ENCODE results near the gene KLHL24.
"Not testable (repeated sequence)": the region's sequence is repeated elsewhere in the genome, so short reads cannot be mapped to it uniquely, and the experiment has no call there.

Gene KLHL24

GRCh38 chr3:183697610-183698317, 62.3 kb downstream of the KLHL24 start, which contains the start of gene YEATS2:
YEATS2 (plus strand) TSS chr3:183697797; CDS start chr3:183715163, 17,366 bp downstream.
- DNase-seq: peak; percentile 68

DNA sequence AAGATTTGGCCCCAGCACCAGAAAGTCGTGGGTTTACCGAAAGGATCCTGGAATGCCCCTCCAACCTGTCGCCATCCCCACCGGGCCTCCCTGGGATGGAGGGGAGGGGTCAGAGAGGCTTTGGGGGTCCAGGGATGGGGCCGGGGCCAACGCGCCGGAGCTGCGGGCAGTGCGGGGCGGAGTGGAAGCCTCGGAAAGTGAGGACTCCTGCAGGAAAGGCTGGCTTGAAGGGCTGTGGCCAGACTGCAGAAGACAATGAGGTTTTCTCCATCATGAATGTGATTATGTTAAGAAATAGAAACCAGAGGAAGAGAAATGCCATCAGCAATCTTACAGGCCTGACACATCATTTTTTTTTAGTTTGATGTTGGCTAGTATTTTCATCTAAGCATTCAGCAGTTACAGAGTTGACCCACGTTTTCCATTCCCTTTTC, 62.9 kb downstream of the KLHL24 start:
- DNase-seq: peak; percentile 12

DNA sequence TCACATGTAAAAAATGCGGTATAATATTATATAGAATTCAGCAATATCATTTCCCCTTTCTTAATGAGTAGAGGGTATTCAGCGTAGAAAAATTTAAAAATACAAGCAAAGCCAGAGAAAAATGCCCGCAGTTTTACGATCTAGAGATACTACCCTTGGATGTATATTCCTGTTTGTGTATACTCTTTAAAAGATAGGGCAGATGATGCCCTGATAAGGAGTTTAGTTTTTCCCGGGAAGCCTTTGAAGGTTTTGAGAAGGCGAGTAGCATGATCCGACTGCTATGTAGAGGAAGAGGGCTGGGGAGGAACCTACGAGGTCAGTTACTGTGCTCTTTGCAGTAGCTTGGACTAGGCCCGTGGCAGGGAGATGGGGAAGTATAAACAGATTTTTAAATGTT, 63.3 kb downstream of the KLHL24 start:
- no peak for DNase-seq

DNA sequence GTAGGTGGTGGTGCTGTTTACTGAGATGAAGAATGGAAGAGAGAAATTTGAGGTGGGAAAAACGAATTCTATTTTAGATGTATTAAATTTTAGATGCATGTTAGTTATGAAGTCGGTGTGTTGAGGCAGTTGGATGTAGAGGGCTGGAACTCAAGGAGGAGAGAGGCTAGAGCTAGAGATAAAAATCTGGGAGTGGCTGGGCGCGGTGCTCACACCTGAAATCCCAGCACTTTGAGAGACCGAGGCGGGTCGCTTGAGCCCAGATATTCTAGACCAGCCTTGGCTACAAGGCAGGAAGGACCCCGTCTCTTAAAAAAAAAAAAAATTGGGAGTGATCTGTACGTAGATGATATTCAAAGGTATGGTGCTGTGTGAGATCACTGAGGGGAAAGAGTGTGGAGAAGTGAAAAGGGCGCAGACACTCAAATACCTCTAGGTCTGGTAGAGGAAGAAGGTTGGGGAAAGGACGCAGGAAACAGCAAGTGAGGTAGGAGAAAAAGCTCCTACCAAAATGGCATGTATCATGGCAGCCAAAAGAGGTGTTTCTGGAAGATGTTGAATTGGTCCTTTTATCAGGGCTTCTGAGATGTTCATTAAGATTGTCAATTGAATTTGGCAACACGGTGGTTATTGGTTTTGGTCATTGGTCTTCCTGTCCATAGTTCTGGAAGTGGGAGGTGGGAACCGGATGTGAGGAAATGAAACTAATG, 64.0 kb downstream of the KLHL24 start:
- no peak for DNase-seq

DNA sequence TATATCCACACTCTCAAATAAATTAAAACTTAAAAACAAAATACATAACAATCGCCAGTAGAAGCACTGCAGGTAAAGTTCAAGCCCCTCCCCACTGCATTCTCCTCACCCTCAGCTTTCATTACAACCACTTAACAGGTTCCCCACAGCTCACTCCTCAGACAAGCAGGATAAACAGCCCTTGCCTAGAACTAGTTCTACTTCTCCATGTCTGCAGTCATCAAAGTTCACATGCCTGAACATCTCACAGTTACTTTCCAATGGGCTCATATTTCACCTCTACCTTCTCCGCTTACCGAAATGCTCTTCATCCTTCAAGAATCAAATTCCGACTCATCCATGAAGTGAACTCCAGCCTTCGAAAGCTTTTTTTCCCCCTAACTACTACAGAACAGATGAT, 66.3 kb downstream of the KLHL24 start:
- no peak for DNase-seq

DNA sequence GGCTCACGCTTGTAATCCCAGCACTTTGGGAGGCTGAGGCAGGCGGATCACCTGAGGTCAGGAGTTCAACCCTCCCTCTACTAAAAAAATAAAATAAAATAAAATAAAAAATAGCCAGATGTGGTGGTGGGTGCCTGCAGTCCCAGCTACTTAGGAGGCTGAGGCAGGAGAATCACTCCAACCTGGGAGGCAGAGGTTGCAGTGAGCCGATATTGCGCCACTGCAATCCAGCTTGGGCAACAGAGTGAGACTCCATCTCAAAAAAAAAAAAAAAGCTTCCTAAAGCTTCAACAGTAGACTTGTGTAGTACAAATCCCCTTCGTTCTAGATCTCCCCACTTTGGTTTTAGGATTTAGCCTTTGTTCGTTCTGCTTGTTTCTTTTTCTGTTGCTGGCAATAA, 68.5 kb downstream of the KLHL24 start:
- DNase-seq: not testable (repeated sequence)

- DNase-seq: no peak
These were observed 74.8 kb downstream of the KLHL24 start for GRCh38 chr3:183710231-183710630.

- no peak for DNase-seq
These were observed 76.1 kb downstream of the KLHL24 start for GRCh38 chr3:183711516-183711915.

DNA sequence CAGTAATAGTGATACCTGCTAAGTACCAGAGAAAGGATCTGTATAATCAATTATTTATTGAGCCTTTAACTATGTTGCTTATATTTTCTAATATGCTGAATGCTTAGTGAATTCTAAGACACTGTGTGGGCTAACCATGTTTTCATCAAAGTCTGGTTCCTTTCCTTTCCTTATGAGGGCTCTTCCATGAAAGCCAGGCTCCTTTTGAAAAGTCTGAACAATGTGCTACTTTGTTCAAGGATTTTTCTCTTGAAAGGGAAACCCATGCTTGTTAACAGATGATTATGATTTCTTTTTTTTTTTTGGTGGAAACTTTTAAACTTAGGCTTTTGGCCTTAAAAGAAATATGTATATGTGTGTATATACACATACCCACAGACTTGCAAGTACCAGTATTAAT, 79.2 kb downstream of the KLHL24 start:
- DNase-seq: no peak

DNA sequence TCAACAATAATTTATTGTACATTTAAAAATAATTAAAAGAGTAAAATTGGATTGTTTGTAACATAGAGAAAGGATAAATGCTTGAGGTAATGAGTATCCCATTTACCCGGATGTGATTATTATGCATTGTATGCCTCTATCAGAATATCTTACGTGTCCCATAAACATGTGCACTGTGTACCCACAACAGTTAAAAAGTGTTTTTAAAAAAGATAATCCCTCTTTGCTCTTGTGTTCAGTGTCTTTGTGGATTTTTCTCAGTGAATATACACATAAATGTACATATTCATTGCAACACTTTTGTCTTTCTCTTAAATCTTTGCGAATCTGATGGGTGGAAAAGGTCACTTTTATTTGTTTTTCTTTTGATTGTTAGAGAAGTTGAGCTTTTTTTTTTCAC, 82.6 kb downstream of the KLHL24 start:
- no peak for DNase-seq

DNA sequence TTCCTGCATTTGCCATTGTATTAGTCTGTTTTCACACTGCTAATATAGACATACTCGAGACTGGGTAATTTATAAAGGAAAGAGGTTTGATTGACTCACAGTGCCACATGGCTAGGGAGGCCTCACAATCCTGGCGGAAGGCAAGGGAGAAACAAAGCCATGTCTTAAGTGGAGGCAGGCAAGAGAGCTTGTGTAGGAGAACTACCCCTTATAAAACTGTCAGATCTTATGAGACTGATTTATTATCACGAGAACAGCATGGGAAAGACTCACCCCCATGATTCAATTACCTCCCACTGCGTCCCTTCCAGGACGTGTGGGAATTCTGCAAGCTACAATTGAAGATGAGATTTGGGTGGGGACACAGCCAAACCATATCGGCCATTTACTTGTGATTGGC, 90.0 kb downstream of the KLHL24 start:
- DNase-seq: no peak

DNA sequence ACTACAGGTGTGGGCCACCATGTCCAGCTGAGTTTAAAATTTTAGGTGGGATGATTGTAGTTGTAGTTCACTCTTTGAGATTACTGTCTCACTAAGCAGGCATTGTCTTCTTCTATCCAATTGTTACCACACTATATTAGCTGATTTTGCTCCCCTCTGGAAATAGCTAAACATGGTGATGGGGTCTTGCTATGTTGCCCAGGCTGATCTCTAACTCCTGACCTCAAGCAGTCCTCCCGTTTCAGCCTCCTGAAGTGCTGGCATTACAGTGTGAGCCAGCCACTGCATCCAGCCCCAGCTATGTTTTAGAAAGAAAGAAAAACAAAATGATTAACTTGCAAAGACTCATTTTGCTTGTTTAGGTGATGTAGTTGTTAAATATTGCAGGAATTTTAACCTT, 92.8 kb downstream of the KLHL24 start:
- DNase-seq: no peak

DNA sequence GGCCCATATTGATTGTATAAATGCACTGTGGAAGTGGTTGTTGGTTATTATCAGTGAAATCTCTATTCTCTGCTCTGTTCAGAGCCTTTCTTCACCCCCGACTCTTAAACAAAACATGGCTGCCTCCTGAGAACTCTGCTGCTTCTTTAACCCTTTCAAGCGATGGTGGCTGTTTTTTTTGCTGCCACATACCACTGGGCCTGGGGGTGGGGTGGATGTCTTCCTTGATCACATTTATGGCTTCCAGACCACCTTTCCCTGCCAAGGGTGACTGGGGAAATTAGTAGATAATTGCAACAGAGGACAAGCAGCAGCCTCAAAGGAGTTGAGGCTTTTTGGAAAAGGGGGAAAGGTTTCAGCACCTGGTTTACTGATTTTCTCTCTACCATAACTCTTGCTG, 94.9 kb downstream of the KLHL24 start:
- no peak for DNase-seq

DNA sequence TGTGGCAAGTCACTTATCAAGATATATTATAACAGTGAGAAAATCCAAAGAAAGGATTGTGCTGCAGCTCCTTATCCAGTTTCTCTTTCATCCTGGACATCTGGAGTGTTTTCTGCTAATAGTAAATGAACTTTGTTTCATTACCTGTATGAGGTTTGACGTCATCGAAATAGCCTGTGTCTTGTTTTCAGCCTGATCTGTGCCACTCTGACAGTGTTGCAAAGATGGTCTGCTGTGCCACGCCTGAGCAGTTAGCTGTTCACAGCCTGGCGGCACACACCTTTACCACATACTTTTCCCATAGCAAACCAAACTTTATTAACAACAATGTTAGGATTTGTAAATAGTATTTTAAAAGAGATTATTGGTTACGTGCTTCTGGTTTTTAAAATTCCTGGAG, 96.2 kb downstream of the KLHL24 start:
- DNase-seq: no peak

DNA sequence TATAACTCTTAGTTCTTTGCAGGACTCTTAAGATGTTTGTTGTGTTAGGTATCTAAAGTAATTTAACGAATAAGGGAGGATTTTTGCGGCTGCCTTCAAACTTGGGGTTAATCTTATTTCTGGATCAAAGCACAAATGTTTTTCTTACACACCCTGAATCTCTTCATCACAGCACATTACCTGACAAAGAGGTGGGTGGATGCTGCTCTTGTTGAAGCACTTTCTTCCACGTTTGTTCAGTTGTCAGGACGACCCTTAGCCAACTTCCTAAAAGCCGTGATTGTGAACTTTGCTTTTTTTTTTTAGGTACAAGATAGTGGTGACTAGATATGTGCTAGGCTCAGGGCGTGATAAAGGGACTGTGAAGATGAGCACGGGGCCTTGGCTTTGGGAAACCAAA, 98.1 kb downstream of the KLHL24 start:
- DNase-seq: no peak

All from NK-92 treated with Interleukin-12 subunit alpha and Interleukin-12 subunit beta, amount 100 ng/mL, for 24 hours (cell line).